ENCODE measurements around the gene PTPDC1.
"Not testable (repeated sequence)": the region's sequence is repeated elsewhere in the genome, so short reads cannot be mapped to it uniquely, and the experiment has no call there.

Gene PTPDC1

DNA sequence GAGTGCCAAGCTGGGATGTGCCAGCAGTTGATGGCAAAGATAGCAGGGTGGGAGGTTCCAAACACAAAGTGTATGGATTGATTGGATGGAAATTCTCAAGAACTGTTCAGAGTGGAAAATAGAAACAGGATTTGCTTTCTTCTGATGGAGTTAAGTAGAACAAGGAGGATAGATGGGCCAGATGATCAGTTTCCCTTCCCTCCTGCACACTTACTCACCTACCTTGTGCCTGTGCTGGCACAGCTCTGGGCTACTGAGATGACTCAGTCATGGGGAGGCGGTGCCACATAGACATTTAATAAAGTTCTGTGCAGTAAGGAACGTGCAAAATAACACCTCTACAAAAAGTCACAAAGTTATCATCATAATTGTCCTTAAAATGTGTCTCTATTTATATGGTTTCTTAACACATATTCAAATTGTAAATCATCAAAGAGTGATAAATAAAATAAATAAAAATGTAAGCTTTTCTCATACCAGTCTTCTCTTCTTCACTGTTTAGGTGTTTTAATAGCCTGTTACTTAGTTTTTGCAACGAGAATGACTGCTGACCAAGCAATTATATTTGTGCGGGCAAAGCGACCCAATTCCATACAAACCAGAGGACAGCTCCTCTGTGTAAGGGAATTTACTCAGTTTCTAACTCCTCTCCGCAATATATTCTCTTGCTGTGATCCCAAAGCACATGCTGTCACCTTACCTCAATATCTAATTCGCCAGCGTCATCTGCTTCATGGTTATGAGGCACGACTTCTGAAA is 12.7 kb downstream of the PTPDC1 start:
- DNase-seq = no peak

DNA sequence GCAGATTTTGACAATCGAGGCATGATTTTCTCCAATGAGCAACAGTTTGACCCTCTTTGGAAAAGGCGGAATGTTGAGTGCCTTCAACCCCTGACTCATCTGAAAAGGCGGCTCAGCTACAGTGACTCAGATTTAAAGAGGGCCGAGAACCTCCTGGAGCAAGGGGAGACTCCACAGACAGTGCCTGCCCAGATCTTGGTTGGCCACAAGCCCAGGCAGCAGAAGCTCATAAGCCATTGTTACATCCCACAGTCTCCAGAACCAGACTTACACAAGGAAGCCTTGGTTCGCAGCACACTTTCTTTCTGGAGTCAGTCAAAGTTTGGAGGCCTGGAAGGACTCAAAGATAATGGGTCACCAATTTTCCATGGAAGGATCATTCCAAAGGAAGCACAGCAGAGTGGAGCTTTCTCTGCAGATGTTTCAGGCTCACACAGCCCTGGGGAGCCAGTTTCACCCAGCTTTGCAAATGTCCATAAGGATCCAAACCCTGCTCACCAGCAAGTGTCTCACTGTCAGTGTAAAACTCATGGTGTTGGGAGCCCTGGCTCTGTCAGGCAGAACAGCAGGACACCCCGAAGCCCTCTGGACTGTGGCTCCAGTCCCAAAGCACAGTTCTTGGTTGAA is 13.6 kb downstream of the PTPDC1 start:
- DNase-seq = no peak

DNA sequence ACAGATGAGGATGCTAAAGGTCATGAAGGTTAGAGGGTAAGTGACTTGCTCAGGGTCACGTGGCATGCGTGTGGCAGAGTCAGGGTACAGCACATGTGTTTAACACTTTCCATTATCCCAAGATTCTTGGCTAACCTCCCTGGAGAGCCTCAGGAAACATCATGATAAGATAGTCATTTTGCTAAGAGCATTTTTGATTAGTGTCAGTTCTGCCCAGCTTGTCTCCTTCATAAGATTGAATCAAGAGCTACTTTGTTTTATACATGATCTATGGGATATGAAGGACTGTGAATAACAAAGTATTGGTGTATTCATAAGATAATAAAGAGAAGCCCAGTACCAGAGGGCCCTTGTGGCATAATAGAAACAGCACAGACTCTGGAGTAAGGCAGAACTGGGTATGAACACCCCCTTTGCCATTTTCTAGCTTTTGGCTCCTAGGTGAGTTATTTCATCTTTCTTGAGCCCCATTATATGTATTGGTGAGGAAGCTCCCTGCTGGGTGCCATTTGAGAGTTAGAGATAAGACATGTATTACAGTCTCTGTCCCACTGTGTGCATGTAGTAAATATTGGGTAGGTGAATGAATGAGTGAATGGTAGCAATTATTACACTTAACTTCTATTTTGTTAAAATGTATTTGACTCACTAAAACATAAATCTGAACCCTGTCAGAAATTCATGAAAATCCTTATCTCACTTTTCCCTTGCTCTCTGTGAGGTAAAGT is 16.1 kb downstream of the PTPDC1 start:
- DNase-seq = no peak

DNA sequence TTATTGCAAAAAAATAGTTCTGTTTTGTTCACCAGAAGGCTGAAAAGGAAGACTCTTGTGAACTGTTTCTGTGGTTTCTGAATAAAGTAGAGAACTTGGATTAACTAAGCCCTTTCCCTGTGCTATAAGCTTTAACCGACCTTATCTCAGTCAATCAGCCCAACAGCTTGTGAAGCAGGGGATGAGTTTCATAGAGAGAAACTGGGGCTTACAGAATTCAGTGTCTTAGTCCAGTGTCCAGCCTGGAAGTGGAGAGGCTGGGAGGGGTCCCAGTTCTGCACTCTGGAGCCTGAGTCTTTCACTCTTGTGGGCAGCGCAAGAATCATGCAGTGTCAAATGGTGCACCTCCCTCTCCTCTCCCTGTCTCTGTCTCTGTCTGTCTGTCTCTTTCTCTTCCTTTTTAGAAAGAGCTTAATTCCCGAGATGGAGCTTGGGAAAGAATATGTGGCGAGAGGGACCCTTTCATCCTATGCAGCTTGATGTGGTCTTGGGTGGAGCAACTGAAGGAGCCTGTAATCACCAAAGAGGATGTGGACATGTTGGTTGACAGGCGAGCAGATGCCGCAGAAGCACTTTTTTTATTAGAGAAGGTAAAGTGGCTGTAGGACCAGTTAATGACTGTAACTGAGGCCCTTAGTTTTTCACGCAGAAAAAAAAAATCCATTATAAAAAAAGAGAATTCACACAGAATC is 17.0 kb downstream of the PTPDC1 start:
- DNase-seq = no peak

DNA sequence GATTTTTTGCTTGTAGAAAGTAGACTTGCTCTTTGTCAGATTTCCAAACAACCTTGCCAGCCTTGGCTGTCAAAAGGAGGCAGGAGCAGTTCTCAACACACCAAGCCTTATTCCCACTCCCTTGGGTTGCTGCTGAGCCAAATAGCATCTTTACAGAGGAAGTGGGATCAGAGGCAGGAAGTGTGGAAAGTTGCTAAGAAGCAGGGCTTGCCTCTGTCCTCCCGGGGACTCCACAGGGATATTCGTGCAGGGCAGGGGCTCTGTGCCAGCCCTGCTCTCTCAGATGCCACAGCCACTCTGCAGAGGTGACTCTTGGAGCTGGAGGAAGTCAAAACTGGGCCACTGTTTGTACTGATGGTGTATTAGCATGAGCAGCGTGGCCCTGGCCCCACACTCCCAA is 24.3 kb downstream of the PTPDC1 start:
- DNase-seq = no peak

DNA sequence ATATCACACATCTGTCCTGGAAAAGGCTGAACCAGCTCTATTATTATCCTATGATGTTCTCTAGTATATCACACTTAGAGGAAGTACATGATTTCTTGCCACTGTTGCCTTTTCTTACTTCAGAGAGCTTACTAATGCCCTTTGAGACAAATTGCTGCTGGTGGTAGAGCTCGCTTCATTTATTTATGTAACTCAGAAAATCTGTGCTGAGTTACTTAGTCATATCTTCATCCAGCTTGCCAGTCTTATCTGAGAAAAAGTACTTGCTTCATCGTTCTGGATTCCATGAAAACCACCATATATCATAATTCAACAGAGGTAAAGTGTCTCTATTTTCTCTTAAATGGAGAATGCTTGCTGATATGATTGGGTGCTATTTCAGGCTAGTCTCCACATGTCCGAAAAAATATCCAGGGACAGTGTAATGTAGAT is 26.6 kb downstream of the PTPDC1 start:
- no peak for DNase-seq

DNA sequence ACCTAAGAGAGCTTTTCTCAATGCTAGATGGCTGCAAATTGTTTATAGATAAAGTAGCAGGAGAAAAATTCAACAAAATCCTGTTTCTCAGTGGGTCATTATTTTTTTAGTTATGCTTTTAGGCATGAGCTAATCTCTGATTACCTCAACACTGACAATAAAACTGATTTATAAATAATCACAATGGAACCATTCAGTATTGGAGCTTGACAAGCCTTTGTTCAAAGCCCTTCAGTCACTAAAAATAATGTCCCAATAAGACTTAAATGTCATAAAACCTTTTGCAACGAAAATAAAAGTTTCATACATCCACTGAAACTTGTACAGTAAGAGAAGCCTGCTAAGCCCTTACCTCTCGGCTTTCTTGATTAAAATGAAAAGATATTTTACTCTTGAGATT is 27.2 kb downstream of the PTPDC1 start:
- no peak for DNase-seq

DNA sequence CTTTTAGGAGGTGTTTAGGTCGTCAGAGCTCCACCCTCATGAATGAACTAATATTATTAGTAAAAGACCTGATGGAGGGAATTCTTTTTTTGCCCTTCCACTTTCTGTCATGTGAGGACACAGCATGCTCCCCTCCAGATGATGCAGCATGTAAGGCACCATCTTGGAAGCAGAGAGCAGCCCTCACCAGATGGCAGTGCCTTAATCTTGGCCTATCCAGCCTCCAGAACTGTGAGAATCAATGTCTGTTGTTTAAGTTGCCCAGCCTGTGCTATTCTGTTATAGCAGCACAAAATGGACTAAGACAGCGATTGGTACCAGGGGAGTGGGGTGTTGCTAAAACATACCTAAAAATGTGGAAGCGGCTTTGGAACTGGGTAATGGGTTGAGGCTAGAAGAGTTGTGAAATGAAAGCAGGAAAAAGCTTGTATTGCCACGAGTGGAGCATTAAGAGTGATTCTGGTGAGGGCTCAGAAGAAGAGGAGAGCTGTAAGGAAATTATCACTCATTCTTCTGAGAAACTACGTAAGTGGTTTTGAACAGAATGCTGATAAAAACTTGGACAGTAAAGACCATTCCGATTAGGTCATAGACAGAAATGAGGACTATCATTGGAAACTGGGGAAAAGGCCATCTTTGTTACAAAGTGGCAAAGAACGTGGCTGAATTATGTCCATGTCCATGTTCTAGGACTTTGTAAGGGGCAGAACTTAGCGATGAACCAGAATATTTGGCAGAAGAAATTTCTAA is 28.6 kb downstream of the PTPDC1 start:
- DNase-seq = no peak

DNA sequence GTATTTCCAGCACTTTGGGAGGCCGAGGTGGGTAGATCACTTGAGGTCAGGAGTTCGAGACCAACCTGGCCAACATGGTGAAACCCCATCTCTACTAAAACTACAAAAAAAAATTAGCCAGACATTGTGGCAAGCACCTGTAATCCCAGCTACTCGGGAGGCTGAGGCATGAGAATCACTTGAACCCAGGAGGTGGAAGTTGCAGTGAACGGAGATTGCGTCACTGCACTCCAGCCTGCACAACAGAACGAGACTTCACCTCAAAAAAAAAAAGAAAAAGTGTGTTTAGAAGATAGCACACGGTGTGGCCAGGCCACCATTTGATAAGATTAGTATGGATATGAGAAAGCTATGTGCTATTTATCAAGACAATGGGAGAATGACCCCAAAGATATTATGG is 35.8 kb downstream of the PTPDC1 start:
- not testable (repeated sequence) for DNase-seq

DNA sequence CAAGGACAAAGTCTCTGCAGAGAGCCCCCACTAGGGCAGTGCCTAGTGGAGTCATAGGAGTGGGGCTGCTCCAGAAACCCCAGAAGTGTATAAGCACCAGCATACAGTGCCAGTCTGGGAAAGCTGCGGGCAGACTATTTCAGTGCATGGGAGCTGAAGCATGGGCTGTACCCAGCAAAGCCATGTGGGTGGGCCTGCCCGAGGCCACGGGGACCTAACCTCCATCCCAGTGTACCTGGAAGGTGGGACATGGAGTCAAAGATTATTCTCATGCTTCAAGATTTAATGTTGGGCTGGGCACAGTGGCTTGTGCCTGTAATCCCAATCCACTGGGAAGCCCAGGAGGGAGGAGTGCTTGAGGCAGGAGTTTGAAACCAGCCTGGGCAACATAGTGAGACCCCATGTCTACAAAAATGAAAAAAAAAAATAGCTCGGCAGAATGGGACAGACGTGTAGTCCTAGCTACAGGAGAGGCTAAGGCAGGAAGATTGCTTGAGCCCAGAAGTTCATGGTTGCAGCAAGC is 36.7 kb downstream of the PTPDC1 start:
- DNase-seq = no peak

DNA sequence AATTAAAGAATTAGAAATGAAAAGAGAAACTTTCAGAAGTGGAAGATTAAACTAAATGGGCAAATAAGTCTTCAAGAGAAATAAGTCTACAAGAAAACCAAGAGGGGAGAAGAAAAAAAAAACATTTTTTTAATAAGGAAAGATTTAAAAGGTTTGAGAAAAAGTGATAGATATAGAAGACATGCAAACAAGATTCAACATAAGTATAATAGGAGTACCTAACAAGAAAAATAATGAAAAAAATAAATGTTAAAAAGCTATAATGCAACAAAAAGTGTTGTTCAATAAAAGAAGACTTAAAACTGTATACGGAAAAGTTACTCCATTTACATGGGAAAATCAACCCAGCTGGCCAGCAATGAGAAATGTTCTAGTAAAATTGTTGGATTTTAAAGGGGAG is 42.6 kb downstream of the PTPDC1 start:
- no peak for DNase-seq

DNA sequence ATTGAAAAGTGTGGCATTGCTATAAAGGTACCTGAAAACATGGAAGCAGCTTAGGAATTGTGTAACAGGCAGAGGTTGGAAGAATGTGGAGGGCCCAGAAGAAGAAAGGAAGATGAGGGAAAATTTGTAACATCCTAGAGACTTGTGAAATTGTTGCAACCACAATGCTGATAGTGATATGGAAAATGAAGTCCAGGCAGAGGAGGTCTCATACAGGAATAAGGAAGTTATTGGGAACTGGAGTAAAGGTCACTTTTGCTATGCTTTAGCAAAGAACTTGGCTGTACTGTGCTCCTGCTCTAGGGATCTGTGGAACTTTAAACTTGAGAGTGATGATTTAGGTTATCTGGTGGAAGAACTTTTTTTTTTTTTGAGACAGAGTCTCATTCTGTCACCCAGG is 43.5 kb downstream of the PTPDC1 start:
- no peak for DNase-seq

DNA sequence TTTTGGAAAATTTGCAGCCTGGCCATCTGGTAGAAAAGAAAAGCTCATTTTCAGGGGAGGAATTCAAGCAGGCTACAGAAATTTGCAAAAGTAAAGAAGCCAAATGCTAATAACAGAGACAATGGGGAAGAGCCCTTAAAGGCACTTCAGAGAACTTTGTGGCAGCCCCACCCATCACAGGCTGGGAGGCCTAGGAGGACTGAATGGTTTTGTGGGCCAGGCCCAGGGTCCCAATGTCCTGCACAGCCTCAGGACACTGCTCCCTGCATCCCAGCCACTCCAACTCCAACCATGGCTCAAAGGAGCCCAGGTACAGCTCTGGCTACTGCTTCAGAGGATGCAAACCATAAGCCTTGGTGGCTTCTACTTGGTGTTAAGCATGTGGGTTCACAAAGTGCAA is 44.3 kb downstream of the PTPDC1 start:
- no peak for DNase-seq

DNA sequence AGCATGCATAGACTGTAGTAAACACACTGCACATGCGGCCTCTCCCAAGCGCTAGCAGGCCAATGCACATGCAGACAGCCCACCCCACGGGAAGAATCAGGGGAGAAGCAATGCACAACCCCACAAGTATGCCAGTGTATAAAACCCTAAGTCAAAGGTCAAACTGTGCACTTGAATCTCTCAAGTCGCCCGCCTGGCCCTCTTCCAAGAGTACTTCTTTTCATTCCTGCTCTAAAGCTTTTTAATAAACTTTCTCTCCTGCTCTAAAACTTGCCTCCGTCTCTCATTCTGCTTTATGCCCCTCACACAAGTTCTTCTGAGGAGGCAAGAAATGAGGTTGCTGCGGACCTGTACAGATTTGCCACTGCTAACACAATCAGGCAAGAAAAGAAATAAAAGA is 50.4 kb downstream of the PTPDC1 start:
- DNase-seq = no peak

DNA sequence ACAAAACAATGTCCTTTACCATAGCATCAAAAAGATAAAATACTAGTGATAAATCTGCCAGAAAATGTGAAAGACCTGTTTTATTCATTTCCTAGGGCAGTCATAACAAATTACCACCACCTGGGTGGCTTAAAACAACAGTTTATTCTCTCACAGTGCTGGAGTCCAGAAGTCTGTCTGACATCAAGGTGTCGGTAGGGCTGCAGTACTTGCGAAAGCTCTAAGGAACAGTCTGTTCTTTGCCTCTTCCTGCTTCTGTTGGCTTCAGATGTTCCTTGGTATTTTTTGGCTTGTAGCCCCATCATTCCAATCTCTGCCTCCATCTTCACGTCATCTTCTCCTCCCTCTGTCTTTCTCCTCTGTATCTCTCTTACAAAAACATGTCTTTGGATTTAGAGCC is 51.0 kb downstream of the PTPDC1 start:
- no peak for DNase-seq

DNA sequence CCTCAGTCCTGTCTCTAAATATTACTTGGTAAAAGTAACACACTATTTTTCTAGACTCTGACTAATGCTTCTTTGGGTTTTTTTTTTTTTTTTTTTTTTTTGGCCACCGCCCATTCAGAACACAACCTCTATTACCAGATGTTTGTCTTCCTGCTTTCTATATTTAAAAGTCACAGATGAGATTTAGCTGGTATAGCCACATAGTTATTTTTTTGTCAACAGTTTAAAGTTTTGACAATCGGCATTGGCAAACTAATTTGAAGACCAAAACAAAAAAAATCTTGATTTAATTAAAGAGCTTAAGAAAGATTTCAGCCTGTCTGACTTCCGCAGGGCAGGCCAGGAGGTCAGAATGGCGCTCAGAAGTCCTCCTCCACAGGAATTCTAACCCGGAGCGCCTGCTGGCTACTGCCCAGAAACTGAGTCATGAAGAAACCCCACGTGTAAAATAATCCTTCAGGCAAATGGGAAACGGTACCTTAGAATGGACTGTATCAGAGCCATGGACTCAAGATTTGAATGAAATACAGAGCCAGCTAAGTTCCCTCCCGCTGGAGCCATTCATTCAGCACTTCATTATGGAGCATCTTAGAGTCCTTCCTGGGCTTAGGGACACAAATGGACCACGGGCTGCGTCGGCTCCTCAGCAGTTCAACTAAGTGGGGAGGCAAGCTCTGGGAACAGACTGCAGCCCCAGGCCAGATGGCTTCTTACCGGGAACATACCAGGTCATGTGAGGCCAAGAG is 55.6 kb downstream of the PTPDC1 start:
- no peak for DNase-seq

DNA sequence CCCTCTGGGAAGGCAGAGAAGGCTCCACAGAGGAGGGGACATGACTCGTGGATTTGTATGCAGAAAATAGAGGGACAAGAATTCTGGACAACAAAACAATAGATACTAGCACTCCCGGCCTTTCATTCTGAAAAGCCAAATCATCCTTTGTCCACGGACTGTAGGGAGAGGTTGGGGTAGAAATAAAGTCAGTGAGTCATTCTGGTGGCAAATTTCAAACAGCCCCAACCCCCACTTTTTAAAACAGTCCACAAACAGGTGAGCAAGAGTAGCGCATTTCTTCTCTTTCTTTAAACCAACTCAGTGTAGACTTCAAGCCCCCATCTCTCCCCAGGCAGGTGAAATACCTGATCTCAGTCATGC is 56.1 kb downstream of the PTPDC1 start:
- no peak for DNase-seq

DNA sequence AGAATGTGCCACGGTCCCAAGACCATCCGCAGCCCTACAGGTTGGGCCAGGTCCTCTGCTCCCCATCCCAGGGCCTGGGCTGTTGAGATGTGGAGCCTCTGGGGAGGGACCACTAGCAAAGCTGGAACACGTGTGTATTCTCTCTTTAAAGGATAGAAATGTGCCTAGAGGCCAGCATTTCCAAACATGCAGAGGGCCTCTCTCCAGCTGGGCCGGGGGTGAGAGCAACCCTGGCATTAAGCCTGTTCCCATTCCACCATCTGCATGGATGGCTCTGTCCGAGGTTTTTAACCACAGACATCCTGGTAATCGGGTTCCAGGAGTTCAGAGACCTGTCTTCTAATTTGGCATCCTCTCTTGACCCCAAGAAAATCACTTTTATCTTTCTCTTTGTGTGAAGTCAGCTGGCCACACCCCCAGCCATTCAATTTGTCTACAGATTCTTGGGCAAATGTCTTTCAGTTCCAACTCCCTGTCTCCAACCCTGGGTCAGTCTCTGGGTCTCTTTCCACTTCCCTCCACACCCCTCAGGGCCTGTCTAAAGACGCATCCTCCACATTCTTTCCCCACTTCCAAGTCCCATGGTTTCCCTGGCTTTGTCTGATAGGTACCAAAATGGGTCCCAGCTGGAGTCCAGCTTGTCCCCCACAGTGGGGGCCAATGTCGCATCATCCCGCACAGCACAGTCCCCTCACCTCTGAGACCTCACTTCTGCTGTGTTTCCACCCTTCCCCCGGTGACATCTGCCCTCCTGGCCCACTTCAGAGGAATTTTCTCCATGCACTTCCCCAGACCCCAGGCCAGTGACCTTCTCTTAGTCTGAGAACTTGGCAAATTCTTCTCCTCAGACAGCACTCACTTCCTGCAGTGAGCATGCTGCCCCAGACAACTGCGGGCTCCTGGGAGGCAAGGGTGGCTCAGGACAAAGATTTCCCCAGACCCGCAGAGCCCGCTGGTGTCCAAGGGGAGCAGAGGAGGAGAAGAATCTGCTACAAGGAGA is 56.8 kb downstream of the PTPDC1 start:
- DNase-seq = no peak

DNA sequence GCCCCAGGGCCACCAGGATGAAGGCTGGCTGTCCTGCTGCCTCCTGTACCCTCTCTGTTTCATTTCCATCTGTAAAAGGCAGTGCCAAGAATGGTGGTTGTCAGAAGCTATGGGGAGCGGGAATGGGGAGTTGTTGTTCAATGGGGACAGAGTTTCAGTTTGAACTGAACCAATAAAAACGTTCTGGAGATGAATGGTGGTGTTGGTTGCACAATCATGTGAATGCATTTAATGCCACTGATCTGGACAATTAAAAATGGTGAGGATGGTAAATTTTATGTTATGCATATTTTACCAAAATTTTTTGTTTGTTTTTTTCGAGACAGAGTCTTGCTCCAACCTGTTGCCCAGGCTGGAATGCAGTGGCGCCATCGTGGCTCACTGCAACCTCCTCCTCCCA is 58.1 kb downstream of the PTPDC1 start:
- no peak for DNase-seq

DNA sequence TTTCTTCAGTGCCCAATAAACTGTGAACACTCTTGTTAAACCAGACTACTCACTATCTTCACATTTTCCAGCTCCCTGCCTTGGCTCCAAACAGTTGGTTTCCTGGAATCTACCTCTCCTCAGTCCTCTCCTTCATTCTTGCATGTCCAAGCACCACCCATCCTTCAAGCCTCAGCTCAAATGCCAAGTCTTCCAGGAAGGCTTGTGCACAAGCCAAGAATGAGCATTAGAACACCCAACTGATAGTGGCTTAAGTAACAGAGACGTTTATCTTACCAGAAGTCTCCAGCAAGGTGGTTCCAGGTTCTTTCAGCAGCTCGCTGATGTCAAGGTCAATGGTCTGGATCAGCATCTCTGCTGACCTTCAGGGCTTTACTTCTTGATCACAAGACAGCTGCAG is 60.1 kb downstream of the PTPDC1 start:
- DNase-seq = no peak

DNA sequence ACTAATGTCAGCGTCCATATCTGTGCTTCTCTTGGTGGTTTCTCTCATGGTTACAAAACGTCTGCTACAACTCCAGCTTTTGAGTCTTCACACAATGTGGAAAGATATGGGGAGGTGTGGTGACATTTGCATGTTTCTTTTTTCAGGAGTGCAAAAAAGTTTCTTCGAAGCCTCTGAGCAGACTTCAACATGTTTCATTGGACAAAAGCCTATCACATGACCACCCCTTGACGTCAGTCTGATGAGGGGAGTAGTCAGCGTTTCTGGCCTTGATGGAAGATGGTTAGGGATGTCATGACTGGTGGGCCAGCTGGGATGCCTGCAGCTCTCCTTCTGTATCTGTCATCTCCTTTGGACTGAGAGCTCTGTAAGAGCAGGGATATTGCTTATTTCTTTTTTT is 61.4 kb downstream of the PTPDC1 start:
- DNase-seq = no peak
